ENCODE data around the gene IFI35.

IFI35 gene

DNA sequence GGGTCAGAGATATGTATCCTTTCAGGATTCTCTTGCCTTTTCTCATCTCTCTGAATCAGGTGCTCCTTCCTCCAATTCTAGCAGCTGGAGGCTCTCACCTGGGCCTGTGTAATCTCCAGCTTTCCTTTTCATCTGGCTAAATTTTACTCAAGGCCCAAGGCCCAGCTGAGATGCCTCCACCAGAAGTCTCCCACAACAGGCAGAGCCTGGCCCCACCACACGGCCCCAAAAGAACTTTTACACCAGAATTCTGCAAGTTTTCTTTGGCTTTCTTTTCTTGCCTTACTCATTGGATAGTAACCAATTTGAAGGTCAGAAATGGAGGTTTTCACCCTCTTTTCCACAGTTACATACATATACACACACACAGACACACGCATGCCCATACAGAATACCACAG lies 33.1 kb downstream of the IFI35 start:
- no peak overlapping the region for H3K27ac ChIP-seq (replicated peaks)
- TF ChIP-seq REST (IDR thresholded peaks at IDR 0.05; ENCODE audit: insufficient replicate concordance, low read depth) = no peak
- no peak for TF ChIP-seq SPI1 (IDR thresholded peaks at IDR 0.05; ENCODE audit: borderline replicate concordance, low read depth)
- no peak for TF ChIP-seq GABPA (IDR thresholded peaks at IDR 0.05; ENCODE audit: low read depth)
- TF ChIP-seq POLR2AphosphoS5 (IDR thresholded peaks at IDR 0.05; ENCODE audit: low read depth) = no peak
- TF ChIP-seq, protein P1, sequence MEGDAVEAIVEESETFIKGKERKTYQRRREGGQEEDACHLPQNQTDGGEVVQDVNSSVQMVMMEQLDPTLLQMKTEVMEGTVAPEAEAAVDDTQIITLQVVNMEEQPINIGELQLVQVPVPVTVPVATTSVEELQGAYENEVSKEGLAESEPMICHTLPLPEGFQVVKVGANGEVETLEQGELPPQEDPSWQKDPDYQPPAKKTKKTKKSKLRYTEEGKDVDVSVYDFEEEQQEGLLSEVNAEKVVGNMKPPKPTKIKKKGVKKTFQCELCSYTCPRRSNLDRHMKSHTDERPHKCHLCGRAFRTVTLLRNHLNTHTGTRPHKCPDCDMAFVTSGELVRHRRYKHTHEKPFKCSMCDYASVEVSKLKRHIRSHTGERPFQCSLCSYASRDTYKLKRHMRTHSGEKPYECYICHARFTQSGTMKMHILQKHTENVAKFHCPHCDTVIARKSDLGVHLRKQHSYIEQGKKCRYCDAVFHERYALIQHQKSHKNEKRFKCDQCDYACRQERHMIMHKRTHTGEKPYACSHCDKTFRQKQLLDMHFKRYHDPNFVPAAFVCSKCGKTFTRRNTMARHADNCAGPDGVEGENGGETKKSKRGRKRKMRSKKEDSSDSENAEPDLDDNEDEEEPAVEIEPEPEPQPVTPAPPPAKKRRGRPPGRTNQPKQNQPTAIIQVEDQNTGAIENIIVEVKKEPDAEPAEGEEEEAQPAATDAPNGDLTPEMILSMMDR (IDR thresholded peaks at IDR 0.05; ENCODE audit: insufficient read depth, low read length) = no peak

DNA sequence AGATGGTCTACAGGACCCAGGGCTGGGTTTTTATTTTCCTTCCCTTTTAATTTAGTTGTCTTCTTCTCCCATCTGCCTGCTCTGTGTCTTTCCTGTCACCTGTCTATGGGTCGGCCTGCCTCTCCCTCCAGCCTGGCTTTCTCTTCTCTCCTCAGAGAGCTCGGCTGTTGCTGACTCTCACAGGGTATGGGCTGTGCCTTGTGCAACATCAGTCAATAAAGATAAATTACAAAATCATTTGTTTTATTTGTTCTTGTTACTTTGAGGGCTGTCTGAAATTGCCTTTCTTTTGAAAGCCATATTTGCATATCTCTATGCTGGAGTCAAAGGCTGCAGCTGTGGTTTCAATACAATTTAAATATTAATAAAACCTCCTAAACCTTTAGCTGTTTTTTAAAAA lies 34.1 kb downstream of the IFI35 start:
- no peak for DNase-seq (ENCODE audit: low read depth in 1 of 2, low spot score in 1 of 2)
- TF ChIP-seq GABPA (IDR thresholded peaks at IDR 0.05; ENCODE audit: low read depth) (no peak), POLR2AphosphoS5 (IDR thresholded peaks at IDR 0.05; ENCODE audit: low read depth) (no peak), REST (IDR thresholded peaks at IDR 0.05; ENCODE audit: insufficient replicate concordance, low read depth) (no peak), SPI1 (IDR thresholded peaks at IDR 0.05; ENCODE audit: borderline replicate concordance, low read depth) (no peak)
- TF ChIP-seq, protein P1 (IDR thresholded peaks at IDR 0.05; ENCODE audit: insufficient read depth, low read length) = no peak
- Histone ChIP-seq H3K27me3 (ENCODE audit: insufficient read depth, poor library complexity, severe bottlenecking) (no peaks in the 10 kb centered on the region), H3K27ac (replicated peaks) (no peak overlapping the region), H3K4me3 (replicated peaks; ENCODE audit: insufficient read depth, low read length) (no peak overlapping the region)

More for the DNA sequence above, 33.1 kb downstream of the IFI35 start:
- Histone ChIP-seq H3K4me3 (replicated peaks; ENCODE audit: insufficient read depth, low read length) (no peak overlapping the region), H3K27me3 (ENCODE audit: insufficient read depth, poor library complexity, severe bottlenecking) (no peaks in the 10 kb centered on the region)
- no peak for DNase-seq (ENCODE audit: low read depth in 1 of 2, low spot score in 1 of 2)

DNA sequence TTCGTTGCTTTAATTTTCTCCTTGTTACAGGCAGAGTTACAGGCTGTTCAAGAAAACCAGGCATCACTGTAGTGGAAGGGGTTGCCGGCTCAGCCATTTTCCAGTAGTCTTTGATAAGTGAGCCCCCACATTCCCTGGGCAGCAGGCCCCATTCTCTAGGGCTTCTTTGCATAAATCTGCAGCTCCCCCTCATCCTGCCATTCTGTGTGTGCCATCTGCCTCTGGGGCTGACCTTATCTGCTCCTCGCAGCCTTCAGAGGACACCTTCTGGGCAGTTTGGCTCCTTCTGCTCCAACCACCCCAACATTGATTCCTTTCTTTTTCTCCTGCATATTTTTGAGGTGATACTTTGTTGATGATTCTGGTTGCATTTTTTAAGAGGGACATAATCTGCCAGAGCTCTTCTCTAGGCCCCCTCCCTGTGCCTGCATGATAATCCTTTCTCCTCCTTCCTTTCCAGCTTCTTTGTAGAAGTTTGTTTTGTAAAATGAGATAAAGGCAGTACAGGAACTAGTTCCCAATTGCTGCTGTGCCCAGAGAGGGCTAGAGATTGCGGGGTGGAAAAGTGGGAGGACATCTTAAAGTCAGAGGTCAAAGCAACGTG lies 35.5 kb downstream of the IFI35 start:
- no peak overlapping the region for H3K4me3 ChIP-seq (replicated peaks; ENCODE audit: insufficient read depth, low read length)
- no peak for TF ChIP-seq GABPA (IDR thresholded peaks at IDR 0.05; ENCODE audit: low read depth)
- H3K27ac ChIP-seq (replicated peaks) = no peak overlapping the region
- no peak for DNase-seq (ENCODE audit: low read depth in 1 of 2, low spot score in 1 of 2)
- no peaks in the 10 kb centered on the region for H3K27me3 ChIP-seq (ENCODE audit: insufficient read depth, poor library complexity, severe bottlenecking)

GRCh38 chr17:43043307-43043706 lies 36.7 kb downstream of the IFI35 start:
- Histone ChIP-seq H3K27me3 (ENCODE audit: insufficient read depth, poor library complexity, severe bottlenecking) (no peaks in the 10 kb centered on the region), H3K4me3 (replicated peaks; ENCODE audit: insufficient read depth, low read length) (no peak overlapping the region), H3K27ac (replicated peaks) (no peak overlapping the region)
- no peak for DNase-seq (ENCODE audit: low read depth in 1 of 2, low spot score in 1 of 2)
- TF ChIP-seq GABPA (IDR thresholded peaks at IDR 0.05; ENCODE audit: low read depth) = no peak
- TF ChIP-seq REST (IDR thresholded peaks at IDR 0.05; ENCODE audit: insufficient replicate concordance, low read depth) = no peak
- TF ChIP-seq SPI1 (IDR thresholded peaks at IDR 0.05; ENCODE audit: borderline replicate concordance, low read depth) = no peak
